K562 (cell line): Measurements from ENCODE around the gene MINK1. TPM values are rescaled to one million over a fixed set of nuclear protein-coding genes. Genes with fewer than 3 reads are reported as not detected.

ENCODE experiments used
- C11orf30 ChIP-seq: fragments of 450-650 bp; IDR thresholded peaks from 2 replicates; pipeline ENCODE4 v1.6.1; 2016; ENCODE audit warnings: low read depth, mild to moderate bottlenecking
- CTBP1 ChIP-seq: fragments of 450-650 bp; IDR thresholded peaks from 2 replicates; pipeline ENCODE4 v1.6.1; 2016; ENCODE audit warnings: borderline replicate concordance
- CTCF ChIP-seq, 3 experiments: IDR thresholded peaks in 2 of 3; conservative IDR thresholded peaks in 1 of 3; 2 replicates each; pipeline ENCODE4 v1.5.1; 2011 to 2012; ENCODE audit warnings: low read length in 3 of 3, mild to moderate bottlenecking in 3 of 3, control low read depth in 2 of 3, improper control_type of control experiment in 1 of 3, inconsistent platforms in 1 of 3, low read depth in 1 of 3, mixed read lengths in 1 of 3, moderate library complexity in 1 of 3; ENCODE audit not compliant: insufficient read depth in 2 of 3
- CTCFL ChIP-seq: IDR thresholded peaks from 2 replicates; pipeline ENCODE4 v1.6.1; 2011; ENCODE audit warnings: borderline replicate concordance, low read depth, mild to moderate bottlenecking, moderate library complexity, low read length; ENCODE audit not compliant: insufficient read depth, poor library complexity, severe bottlenecking
- IFI16 ChIP-seq: fragments of 250-450 bp; sonication (Bioruptor Pico); IDR thresholded peaks from 2 replicates; pipeline ENCODE4 v2.1.2; 2022; ENCODE audit warnings: mild to moderate bottlenecking, inconsistent platforms
- REST ChIP-seq, 2 experiments: fragments of 450-650 bp; formaldehyde crosslinking in 1 of 2; IDR thresholded peaks; 2 replicates each; pipeline versions ENCODE4 v1.4.0 to v1.6.1; 2014 to 2020; ENCODE audit warnings: mild to moderate bottlenecking in 2 of 2, borderline replicate concordance in 1 of 2, low read depth in 1 of 2
- ZBTB11 ChIP-seq, 3 experiments: fragments of 200-800 bp in 1 of 3; fragments of 250-450 bp in 1 of 3; fragments of 450-650 bp in 1 of 3; sonication (Bioruptor Pico) in 1 of 3; sonication (Bioruptor generic) in 1 of 3; formaldehyde crosslinking in 1 of 3; IDR thresholded peaks; 2 replicates each; pipeline versions ENCODE4 v1.6.1 to v1.8.0; 2016 to 2022; ENCODE audit warnings: mild to moderate bottlenecking in 2 of 3, missing genetic modification characterization in 2 of 3, missing compliant biosample characterization in 1 of 3, moderate library complexity in 1 of 3
- ZKSCAN8 ChIP-seq: fragments of 200-800 bp; sonication (Bioruptor generic); IDR thresholded peaks from 2 replicates; pipeline ENCODE4 v1.6.1; 2016; ENCODE audit warnings: missing genetic modification characterization, missing compliant biosample characterization
- polyA plus RNA-seq, 8 experiments: library from polyadenylated mRNA; depleted of rRNA in 4 of 8; stranded (reverse) in 5 of 8; unstranded in 3 of 8; fragments of >200 nt; fragmentation: Nextera tagmentation in 2 of 8; fragmentation: Illumina TruSeq in 1 of 8; extraction: Ambion mirVana in 2 of 8; extraction: Trizol in 1 of 8; gene quantifications; 2 replicates each; pipeline versions ENCODE4 v1.2.1 to v1.2.3, GENCODE V29; 2011 to 2014; ENCODE audit warnings: inconsistent platforms in 1 of 8, missing spikeins in 1 of 8
- total RNA-seq, 7 experiments: library from RNA; depleted of rRNA in 6 of 7; stranded (reverse); fragments of >200 nt in 6 of 7; fragmentation: Illumina TruSeq in 2 of 7; extraction: Trizol in 2 of 7; gene quantifications; 2 replicates each; pipeline versions ENCODE4 v1.2.1 to v1.2.3, GENCODE V29; 2011 to 2021; ENCODE audit warnings: low replicate concordance in 1 of 7

MINK1 gene
- total and polyA plus RNA-seq, 9 of the 15 experiments (the other 6 are each of a cell fraction or from before 2014, with no cell fraction given), result 0.11 to 54.2 (median 14.9) TPM

GRCh38 chr17:4881761-4882555 is 48.8 kb downstream of the MINK1 start (continued):
- TF ChIP-seq CTCFL (peak; percentile 84), REST (IDR thresholded peaks at IDR 0.05; ENCODE audit: borderline replicate concordance) (peak; percentile 76), REST (CRISPR knock-in tag; IDR thresholded peaks at IDR 0.05; ENCODE audit: low read depth) (no peak), ZBTB11 (CRISPR knock-in tag; IDR thresholded peaks at IDR 0.05) (no peak), IFI16 (no peak), C11orf30 (peak; percentile 33; the same call in 1 of the 2 replicates), CTBP1 (peak; percentile 48; the same call in 1 of the 2 replicates), CTCF (IDR thresholded peaks at IDR 0.05 in 2 of 3, conservative IDR thresholded peaks at IDR 0.05 in 1 of 3; ENCODE audit: insufficient read depth in 2 of 3, low read depth in 1 of 3, low read length in 3 of 3) (peak; percentile 74 to 83 (median 80)), ZKSCAN8 (CRISPR knock-in tag) (0 out of 2 replicates have a peak, but pooled peaks have one; percentile 30)
